ENCODE results near the gene SPATA31C1.

Gene SPATA31C1

GRCh38 chr9:87874304-87874623 lies 43.5 kb upstream of the SPATA31C1 start:
- DNase-seq (ENCODE audit: low spot score), result no peak
- TF ChIP-seq CTCF (IDR thresholded peaks at IDR 0.05; ENCODE audit: borderline replicate concordance, control extremely low read depth, extremely low read depth, insufficient read depth, missing control alignments), result no peak
- in situ Hi-C loops (cut with MboI; ENCODE audit: low sequenced_read_pairs, unreplicated experiment), result no loop called here

GRCh38 chr9:87875060-87875459 lies 42.7 kb upstream of the SPATA31C1 start:
- no peak for TF ChIP-seq CTCF (IDR thresholded peaks at IDR 0.05; ENCODE audit: borderline replicate concordance, control extremely low read depth, extremely low read depth, insufficient read depth, missing control alignments)
- in situ Hi-C loops (cut with MboI; ENCODE audit: low sequenced_read_pairs, unreplicated experiment), result no loop called here
- no peak for DNase-seq (ENCODE audit: low spot score)

GRCh38 chr9:87875831-87876545 lies 41.8 kb upstream of the SPATA31C1 start:
- no peak for TF ChIP-seq CTCF (IDR thresholded peaks at IDR 0.05; ENCODE audit: borderline replicate concordance, control extremely low read depth, extremely low read depth, insufficient read depth, missing control alignments)
- no peak for DNase-seq (ENCODE audit: low spot score)
- in situ Hi-C loops (cut with MboI; ENCODE audit: low sequenced_read_pairs, unreplicated experiment), result no loop called here

GRCh38 chr9:87876708-87877107 lies 41.1 kb upstream of the SPATA31C1 start:
- TF ChIP-seq CTCF (IDR thresholded peaks at IDR 0.05; ENCODE audit: borderline replicate concordance, control extremely low read depth, extremely low read depth, insufficient read depth, missing control alignments), result no peak
- DNase-seq (ENCODE audit: low spot score), result no peak
- in situ Hi-C loops (cut with MboI; ENCODE audit: low sequenced_read_pairs, unreplicated experiment), result no loop called here

- no peak for TF ChIP-seq CTCF (IDR thresholded peaks at IDR 0.05; ENCODE audit: borderline replicate concordance, control extremely low read depth, extremely low read depth, insufficient read depth, missing control alignments)
- in situ Hi-C loops (cut with MboI; ENCODE audit: low sequenced_read_pairs, unreplicated experiment), result no loop called here
- DNase-seq (ENCODE audit: low spot score), result no peak
These were observed 38.7 kb upstream of the SPATA31C1 start for GRCh38 chr9:87878989-87879511.

- no peak for TF ChIP-seq CTCF (IDR thresholded peaks at IDR 0.05; ENCODE audit: borderline replicate concordance, control extremely low read depth, extremely low read depth, insufficient read depth, missing control alignments)
- DNase-seq (ENCODE audit: low spot score), result no peak
- in situ Hi-C loops (cut with MboI; ENCODE audit: low sequenced_read_pairs, unreplicated experiment), result no loop called here
These were observed 37.6 kb upstream of the SPATA31C1 start for GRCh38 chr9:87880116-87880515.
